Endothelial cell of umbilical vein (primary cell): Measurements from ENCODE around the gene IBA57. TPM values are rescaled to one million over a fixed set of nuclear protein-coding genes. Genes with fewer than 3 reads are reported as not detected.
A peak's percentile ranks its signal among the peaks of the same experiment; 100 is the strongest.

Experiments used
- BruUV-seq: library from RNA; stranded (reverse); fragments of 400-500 nt; replicated peaks from 2 replicates; lab custom pipeline; 2021; lab: Mats Ljungman, UMichigan
- CTCF ChIA-PET: fragments of 300-600, 350-600 bp; sonication (Branson Sonifier 250); formaldehyde crosslinking; loops from one replicate; lab custom pipeline; 2021; ENCODE audit warnings: antibody characterized with exemption, inconsistent platforms; lab: Charles Lee
- POLR2A ChIA-PET: fragments of 300-600, 350-600 bp; sonication (Branson Sonifier 250); formaldehyde crosslinking; loops from one replicate; lab custom pipeline; 2021; ENCODE audit warnings: antibody characterized with exemption, inconsistent platforms; lab: Charles Lee
- DNase-seq: peaks from one replicate; pipeline ENCODE4 v3.0.0-alpha.2; 2011; ENCODE audit warnings: low read depth, low spot score
- FAIRE-seq: peaks from 2 replicates; lab custom pipeline; 2011; peaks lifted over from hg19 to GRCh38; lab: Jason Lieb, UNC
- H2AFZ ChIP-seq: 2 replicates; pipeline ENCODE4 v1.6.0; 2012; ENCODE audit warnings: low read depth, low read length, control low read depth, inconsistent platforms
- H3K27ac ChIP-seq: 2 replicates; pipeline ENCODE4 v1.5.1; 2011; ENCODE audit warnings: low read depth, mild to moderate bottlenecking, control low read depth, low read length, moderate library complexity; ENCODE audit not compliant: insufficient read depth
- H3K27me3 ChIP-seq, 2 experiments: 2 replicates each; pipeline versions ENCODE4 v1.6.0 to v1.6.1; 2011; ENCODE audit warnings: low read length in 2 of 2, mixed read lengths in 1 of 2; ENCODE audit not compliant: control insufficient read depth in 2 of 2, insufficient read depth in 2 of 2
- H3K36me3 ChIP-seq, 2 experiments: 2 replicates in 1 of 2; 3 replicates in 1 of 2; pipeline ENCODE4 v1.5.1; 2011; ENCODE audit warnings: low read length in 2 of 2, mild to moderate bottlenecking in 1 of 2, moderate library complexity in 1 of 2; ENCODE audit not compliant: control insufficient read depth in 2 of 2, insufficient read depth in 2 of 2; ENCODE audit errors: extremely low read depth in 1 of 2
- H3K4me1 ChIP-seq: 3 replicates; pipeline ENCODE4 v1.5.1; 2011; ENCODE audit warnings: mild to moderate bottlenecking, low read length; ENCODE audit not compliant: control insufficient read depth, insufficient read depth; ENCODE audit errors: extremely low read depth
- H3K4me2 ChIP-seq: 2 replicates; pipeline ENCODE4 v1.6.1; 2011; ENCODE audit warnings: low read length, control low read depth, mixed read lengths; ENCODE audit not compliant: insufficient read depth
- H3K4me3 ChIP-seq, 3 experiments: fragments of 200-600 bp in 1 of 3; sonication (generic), shearing (Covaris generic) in 1 of 3; replicated peaks in 1 of 3; 2 replicates each; pipeline ENCODE4 v1.5.1; 2011 to 2016; ENCODE audit warnings: control low read depth in 3 of 3, low read length in 3 of 3, mild to moderate bottlenecking in 2 of 3, inconsistent platforms in 1 of 3, low read depth in 1 of 3, moderate library complexity in 1 of 3; ENCODE audit not compliant: insufficient read depth in 1 of 3
- H3K79me2 ChIP-seq: 2 replicates; pipeline ENCODE4 v1.6.0; 2012; ENCODE audit warnings: low read length, inconsistent platforms; ENCODE audit not compliant: control insufficient read depth, insufficient read depth
- H3K9ac ChIP-seq: replicated peaks from 2 replicates; pipeline ENCODE3; 2011; ENCODE audit warnings: low read length, control low read depth; ENCODE audit not compliant: insufficient read depth; ENCODE audit errors: extremely low read depth
- H3K9me1 ChIP-seq: replicated peaks from 3 replicates; pipeline ENCODE4 v1.6.0; 2011; ENCODE audit warnings: mild to moderate bottlenecking, low read length; ENCODE audit not compliant: control insufficient read depth, insufficient read depth; ENCODE audit errors: extremely low read depth
- H3K9me3 ChIP-seq: replicated peaks from 2 replicates; pipeline ENCODE4 v1.5.1; 2012; ENCODE audit warnings: low read length, inconsistent platforms; ENCODE audit not compliant: control insufficient read depth, insufficient read depth
- H4K20me1 ChIP-seq: replicated peaks from 2 replicates; pipeline ENCODE3; 2011; ENCODE audit warnings: mild to moderate bottlenecking, low read length; ENCODE audit not compliant: control insufficient read depth, insufficient read depth; ENCODE audit errors: extremely low read depth
- EZH2 ChIP-seq: IDR thresholded peaks from 2 replicates; pipeline ENCODE4 v1.6.1; 2012; ENCODE audit warnings: borderline replicate concordance, low read depth, mild to moderate bottlenecking, moderate library complexity, low read length, inconsistent platforms; ENCODE audit not compliant: severe bottlenecking
- FOS ChIP-seq: IDR thresholded peaks from 2 replicates; pipeline ENCODE4 v1.6.1; 2011; ENCODE audit warnings: mild to moderate bottlenecking, low read length, moderate library complexity, borderline replicate concordance; ENCODE audit not compliant: insufficient read depth
- GATA2 ChIP-seq: IDR thresholded peaks from 2 replicates; pipeline ENCODE4 v1.7.0; 2011; ENCODE audit warnings: low read depth, mild to moderate bottlenecking, moderate library complexity, mixed read lengths, low read length; ENCODE audit not compliant: insufficient read length, insufficient read depth
- JUN ChIP-seq: IDR thresholded peaks from 2 replicates; pipeline ENCODE4 v1.6.1; 2011; ENCODE audit warnings: borderline replicate concordance, low read depth; ENCODE audit not compliant: insufficient read length, insufficient read depth
- MAX ChIP-seq: IDR thresholded peaks from 2 replicates; pipeline ENCODE4 v1.6.1; 2011; ENCODE audit not compliant: insufficient read depth, insufficient read length
- MYC ChIP-seq: IDR thresholded peaks from one replicate; pipeline ENCODE4 v1.6.1; 2011; ENCODE audit warnings: mild to moderate bottlenecking, low read depth, low read length
- POLR2A ChIP-seq: IDR thresholded peaks from 2 replicates; pipeline ENCODE4 v1.6.1; 2012; ENCODE audit warnings: low read depth, mild to moderate bottlenecking, control low read depth, low read length
- POLR2AphosphoS5 ChIP-seq: IDR thresholded peaks from 2 replicates; pipeline ENCODE4 v1.6.1; 2012; ENCODE audit warnings: low read depth, mild to moderate bottlenecking, control low read depth, low read length, moderate library complexity; ENCODE audit not compliant: insufficient read depth
- dilution Hi-C: fragments of 300-500 bp; cut with MboI; formaldehyde crosslinking; loops from one replicate; pipeline ENCODE4 v1.15.0; 2019; ENCODE audit warnings: low sequenced_read_pairs; ENCODE audit not compliant: extremely low pct_ligation_motif_present
- intact Hi-C: fragments of 100-400 bp; cut with micrococcal nuclease; formaldehyde crosslinking; loops from one replicate; pipeline ENCODE4 v1.10.0; 2022
- polyA plus RNA-seq, 4 experiments: library from polyadenylated mRNA; depleted of rRNA in 3 of 4; stranded (reverse) in 3 of 4; unstranded in 1 of 4; fragments of >200 nt; gene quantifications; 2 replicates each; pipeline versions ENCODE4 v1.2.1 to v1.2.3, GENCODE V29; 2011 to 2012; ENCODE audit warnings: missing spikeins in 1 of 4
- total RNA-seq: library from RNA; stranded (reverse); gene quantifications from 2 replicates; pipeline ENCODE4 v1.2.3, GENCODE V29; 2021
- TF ChIP-seq, protein P1 (sequence below), 2 donors: IDR thresholded peaks; 1 replicate in 1 of 2; 2 replicates in 1 of 2; pipeline ENCODE4 v1.5.1; 2011; ENCODE audit warnings: low read length in 2 of 2, mild to moderate bottlenecking in 2 of 2, moderate library complexity in 2 of 2, control low read depth in 1 of 2, inconsistent platforms in 1 of 2, low read depth in 1 of 2; ENCODE audit not compliant: insufficient read depth in 1 of 2; ENCODE audit errors: extremely low read depth in 1 of 2

The IBA57 gene
- total and polyA plus RNA-seq, 2 donors (not counting 3 experiments of a cell fraction or from before 2014, with no cell fraction given), result 3.4 to 7.7 TPM

DNA sequence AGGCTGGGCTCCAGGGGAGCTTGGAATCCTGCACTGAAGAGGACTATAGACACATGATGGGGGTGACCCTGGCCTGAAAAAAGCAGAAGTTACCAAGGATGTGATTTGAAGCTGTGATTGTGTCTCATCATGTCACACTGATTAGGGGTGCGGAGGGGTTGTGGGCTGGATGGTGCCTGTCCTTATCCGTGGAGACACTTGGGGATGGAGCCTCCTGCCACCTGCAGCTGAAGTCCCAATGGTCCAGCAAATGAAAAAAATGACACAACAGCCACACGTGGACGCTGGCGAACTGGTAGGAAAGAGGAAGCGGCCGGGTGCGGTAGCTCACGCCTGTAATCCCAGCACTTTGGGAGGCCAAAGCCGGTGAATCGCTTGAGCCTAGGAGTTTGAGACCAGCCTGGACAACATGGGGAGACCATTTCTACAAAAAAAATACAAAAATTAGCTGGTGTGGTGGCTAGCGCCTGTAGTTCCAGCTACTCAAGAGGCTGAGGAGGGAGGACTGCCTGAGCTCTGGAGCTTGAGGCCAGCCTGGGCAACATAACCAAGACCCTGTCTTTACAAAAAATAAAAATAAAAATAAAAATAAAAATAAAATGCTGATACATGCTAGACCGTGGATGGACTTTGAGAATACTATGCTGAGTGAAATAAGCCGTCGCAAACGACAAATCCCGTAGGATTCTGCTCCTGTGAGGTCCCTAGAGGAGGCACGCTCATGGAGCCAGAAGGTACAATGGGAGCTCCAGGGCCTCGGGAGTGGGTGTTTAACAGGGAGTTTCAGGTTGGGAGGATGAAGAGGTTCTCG is 838 bp upstream of the IBA57 start:
- intact Hi-C loops, result loop anchor here (1.0 to 10.0 kb wide), 8 partner anchors 24 to 380 kb away; partner anchors contain the start of genes C1orf35, GUK1, MRPL55 and RNF187
- Histone ChIP-seq H3K9ac (peak overlapping the region; percentile 45), H3K4me2 (peak overlapping the region; percentile 86), H3K27me3 (no peaks in the 10 kb centered on the region), H4K20me1 (no peaks in the 10 kb centered on the region), H3K9me1 (no peaks in the 10 kb centered on the region), H2AFZ (peak overlapping the region; percentile 82), H3K79me2 (peaks cover 10% of the 10 kb centered on the region), H3K36me3 (no peaks in the 10 kb centered on the region), H3K4me3 (peak overlapping the region in 2 of 3 experiments; percentile 31 to 55), H3K27ac (peak overlapping the region; percentile 59), H3K4me1 (peaks cover 29% of the 10 kb centered on the region), H3K9me3 (no peaks in the 10 kb centered on the region)
- ChIA-PET CTCF (interaction anchor here (0.6 to 4.9 kb wide), 16 partner anchors 8 to 293 kb away, joined by 3 to 43 read pairs (median 4); partner anchors contain the start of genes GUK1 and MRPL55), POLR2A (interaction anchor here (0.9 to 1.7 kb wide), 7 partner anchors 14 to 81 kb away, joined by 3 to 6 read pairs (median 4); no protein-coding TSS in a partner anchor)
- no peak for TF ChIP-seq POLR2AphosphoS5
- no peak for TF ChIP-seq JUN
- no peak for TF ChIP-seq GATA2
- TF ChIP-seq MYC, result no peak
- TF ChIP-seq MAX, result no peak
- TF ChIP-seq, protein P1, sequence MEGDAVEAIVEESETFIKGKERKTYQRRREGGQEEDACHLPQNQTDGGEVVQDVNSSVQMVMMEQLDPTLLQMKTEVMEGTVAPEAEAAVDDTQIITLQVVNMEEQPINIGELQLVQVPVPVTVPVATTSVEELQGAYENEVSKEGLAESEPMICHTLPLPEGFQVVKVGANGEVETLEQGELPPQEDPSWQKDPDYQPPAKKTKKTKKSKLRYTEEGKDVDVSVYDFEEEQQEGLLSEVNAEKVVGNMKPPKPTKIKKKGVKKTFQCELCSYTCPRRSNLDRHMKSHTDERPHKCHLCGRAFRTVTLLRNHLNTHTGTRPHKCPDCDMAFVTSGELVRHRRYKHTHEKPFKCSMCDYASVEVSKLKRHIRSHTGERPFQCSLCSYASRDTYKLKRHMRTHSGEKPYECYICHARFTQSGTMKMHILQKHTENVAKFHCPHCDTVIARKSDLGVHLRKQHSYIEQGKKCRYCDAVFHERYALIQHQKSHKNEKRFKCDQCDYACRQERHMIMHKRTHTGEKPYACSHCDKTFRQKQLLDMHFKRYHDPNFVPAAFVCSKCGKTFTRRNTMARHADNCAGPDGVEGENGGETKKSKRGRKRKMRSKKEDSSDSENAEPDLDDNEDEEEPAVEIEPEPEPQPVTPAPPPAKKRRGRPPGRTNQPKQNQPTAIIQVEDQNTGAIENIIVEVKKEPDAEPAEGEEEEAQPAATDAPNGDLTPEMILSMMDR (IDR thresholded peaks at IDR 0.05; ENCODE audit: extremely low read depth in 1 of 2, insufficient read depth in 1 of 2, low read depth in 1 of 2, low read length in 2 of 2), result no peak
- no peak for TF ChIP-seq EZH2
- no peak for TF ChIP-seq FOS
- no peak for TF ChIP-seq POLR2A
- dilution Hi-C loops, result no loop called here
- no peak for FAIRE-seq
- no peak for DNase-seq
- BruUV-seq, result TSS peak; percentile 77
